Measurements from ENCODE around the gene PCDHA3. TPM values are rescaled to one million over a fixed set of nuclear protein-coding genes. Genes with fewer than 3 reads are reported as not detected.
A peak's percentile ranks its signal among the peaks of the same experiment; 100 is the strongest.

The PCDHA3 gene
- total RNA-seq (not detected), polyA plus RNA-seq (not detected), total RNA-seq (not detected)

- H3K9me3 ChIP-seq (ENCODE audit: control insufficient read depth in 2 of 3, low read length in 3 of 3) = peaks cover 0 to 43% (median 4%) of the 10 kb centered on the region in 3 experiments
- H3K4me3 ChIP-seq (ENCODE audit: low read length) = no peak within 1 kb of the TSS
- no peaks in the 10 kb centered on the region for H3K36me3 ChIP-seq (ENCODE audit: control insufficient read depth in 2 of 3, insufficient read depth in 3 of 3, low read length in 3 of 3)
- H3K27ac ChIP-seq (ENCODE audit: low read depth, low read length) = no peak within 1 kb of the TSS
- DNase-seq = no peak
- no peaks in the 10 kb centered on the region for H3K27me3 ChIP-seq (ENCODE audit: control insufficient read depth in 2 of 2, insufficient read depth in 2 of 2, low read length in 2 of 2)
- H3K36me3 Mint-ChIP-seq = peaks cover 0 to 25% (median 7%) of the 10 kb centered on the region in 5 donors
- ChIA-PET CTCF (no interaction called here), POLR2A (no interaction called here)
- intact Hi-C loops (cut with micrococcal nuclease) = loop anchor here in 1 of 2 donors (5.0 kb wide), 1 partner anchor 51 kb away; no protein-coding TSS in a partner anchor
- no peak within 1 kb of the TSS for H3K27ac Mint-ChIP-seq
- ATAC-seq = no peak
- no peaks in the 10 kb centered on the region for H3K4me1 Mint-ChIP-seq
- H3K4me3 Mint-ChIP-seq = no peak within 1 kb of the TSS
- no peaks in the 10 kb centered on the region for H3K4me1 ChIP-seq (ENCODE audit: control insufficient read depth in 2 of 2, insufficient read depth in 2 of 2, low read length in 2 of 2)
- peaks cover 0 to 53% (median 44%) of the 10 kb centered on the region in 5 donors for H3K27me3 Mint-ChIP-seq
- peaks cover 8 to 87% (median 43%) of the 10 kb centered on the region in 11 donors for H3K9me3 Mint-ChIP-seq
These were observed at the start of gene PCDHA3 for GRCh38 chr5:140800816-140801493. PCDHA3 (plus strand) TSS chr5:140801057.

DNA sequence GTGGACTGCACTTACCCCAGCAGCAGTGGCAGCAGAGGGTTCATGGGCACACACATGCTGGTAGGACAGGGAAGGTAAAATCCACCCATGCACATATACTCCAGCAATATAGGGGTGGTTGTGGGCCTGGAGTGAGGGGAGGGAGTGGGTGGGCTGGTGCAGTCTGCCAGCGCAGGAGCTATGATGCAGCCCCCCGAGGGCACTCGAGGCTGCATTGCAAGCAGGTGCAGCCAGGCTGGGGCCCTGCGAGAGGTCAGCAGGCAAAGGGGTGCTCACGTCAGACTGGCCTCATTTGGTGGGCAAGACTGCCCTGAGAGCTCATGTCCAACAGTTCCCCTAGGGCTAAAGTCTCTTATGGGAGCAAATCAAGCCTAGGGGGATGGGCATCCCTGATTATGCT is 47.3 kb upstream of the PCDHA3 start:
- Histone ChIP-seq H3K4me1 (ENCODE audit: control insufficient read depth in 2 of 2, insufficient read depth in 2 of 2, low read length in 2 of 2) (no peaks in the 10 kb centered on the region), H3K36me3 (ENCODE audit: control insufficient read depth in 2 of 3, insufficient read depth in 3 of 3, low read length in 3 of 3) (no peaks in the 10 kb centered on the region), H3K9me3 (ENCODE audit: control insufficient read depth in 2 of 3, low read length in 3 of 3) (peaks cover 0 to 59% (median 8%) of the 10 kb centered on the region in 3 experiments), H3K27me3 (ENCODE audit: control insufficient read depth in 2 of 2, insufficient read depth in 2 of 2, low read length in 2 of 2) (no peaks in the 10 kb centered on the region), H3K27ac (ENCODE audit: low read depth, low read length) (no peak overlapping the region), H3K4me3 (ENCODE audit: low read length) (no peak overlapping the region)
- ChIA-PET POLR2A (no interaction called here), CTCF (no interaction called here)
- Mint-ChIP-seq H3K27ac (no peak overlapping the region), H3K36me3 (peaks cover 0 to 54% (median 23%) of the 10 kb centered on the region in 5 donors), H3K9me3 (peaks cover 35 to 100% (median 79%) of the 10 kb centered on the region in 11 donors), H3K27me3 (peaks cover 0 to 44% (median 17%) of the 10 kb centered on the region in 5 donors), H3K4me3 (no peak overlapping the region), H3K4me1 (peaks cover 0 to 2% (median 0%) of the 10 kb centered on the region in 7 donors)
- ATAC-seq (no peak), DNase-seq (no peak)
- intact Hi-C loops (cut with micrococcal nuclease) = no loop called here

DNA sequence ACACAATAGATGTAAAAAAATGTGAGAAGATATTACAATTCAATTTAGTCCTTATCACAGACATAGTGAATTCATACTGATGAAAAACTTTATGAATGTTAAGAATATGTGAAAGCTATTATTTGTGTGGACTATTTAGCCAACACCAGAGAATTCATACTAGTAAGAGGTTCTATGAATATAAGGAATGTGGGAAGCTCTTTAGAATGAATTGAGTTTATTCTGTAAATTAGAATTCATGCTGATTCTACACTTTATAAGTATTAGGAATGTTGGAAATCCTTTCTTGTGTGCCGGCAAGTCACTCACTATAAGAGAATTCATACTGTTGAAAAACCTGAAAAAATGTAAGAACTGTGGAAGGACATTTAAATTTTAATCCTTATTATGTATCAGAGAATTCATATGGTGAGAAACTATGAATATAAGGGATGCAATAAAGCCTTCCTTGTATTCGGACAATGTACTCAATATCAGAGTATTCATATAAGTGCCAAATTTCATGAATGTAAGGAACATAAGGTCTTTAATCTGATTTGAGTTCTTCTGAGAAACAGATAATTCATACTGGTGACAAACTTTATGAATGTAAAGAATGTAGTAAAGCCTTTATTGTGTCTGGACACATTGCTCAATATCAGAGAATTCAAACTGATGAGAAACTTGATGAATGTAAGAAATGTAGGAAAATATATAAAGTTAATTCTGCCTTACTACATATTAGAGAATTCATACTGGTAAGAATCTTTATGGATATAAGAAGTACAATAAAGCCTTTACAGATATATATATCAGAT is 36.5 kb upstream of the PCDHA3 start:
- Histone ChIP-seq H3K36me3 (ENCODE audit: control insufficient read depth in 2 of 3, insufficient read depth in 3 of 3, low read length in 3 of 3) (no peaks in the 10 kb centered on the region), H3K4me1 (ENCODE audit: control insufficient read depth in 2 of 2, insufficient read depth in 2 of 2, low read length in 2 of 2) (no peaks in the 10 kb centered on the region), H3K9me3 (ENCODE audit: control insufficient read depth in 2 of 3, low read length in 3 of 3) (peaks cover 15 to 77% (median 36%) of the 10 kb centered on the region in 3 experiments), H3K27me3 (ENCODE audit: control insufficient read depth in 2 of 2, insufficient read depth in 2 of 2, low read length in 2 of 2) (no peaks in the 10 kb centered on the region), H3K27ac (ENCODE audit: low read depth, low read length) (no peak overlapping the region), H3K4me3 (ENCODE audit: low read length) (no peak overlapping the region)
- H3K36me3 Mint-ChIP-seq = peaks cover 0 to 22% (median 13%) of the 10 kb centered on the region in 5 donors
- ATAC-seq (no peak), DNase-seq (no peak)
- intact Hi-C loops (cut with micrococcal nuclease) = no loop called here
- H3K9me3 Mint-ChIP-seq = peaks cover 4 to 93% (median 68%) of the 10 kb centered on the region in 11 donors
- H3K27me3 Mint-ChIP-seq = peaks cover 0 to 8% (median 0%) of the 10 kb centered on the region in 5 donors
- POLR2A ChIA-PET = no interaction called here
- CTCF ChIA-PET = no interaction called here
- no peak overlapping the region for H3K4me3 Mint-ChIP-seq
- no peaks in the 10 kb centered on the region for H3K4me1 Mint-ChIP-seq
- no peak overlapping the region for H3K27ac Mint-ChIP-seq

GRCh38 chr5:140767444-140767843 is 33.4 kb upstream of the PCDHA3 start:
- peaks cover 9 to 96% (median 65%) of the 10 kb centered on the region in 11 donors for H3K9me3 Mint-ChIP-seq
- peaks cover 15 to 74% (median 36%) of the 10 kb centered on the region in 3 experiments for H3K9me3 ChIP-seq (ENCODE audit: control insufficient read depth in 2 of 3, low read length in 3 of 3)

DNA sequence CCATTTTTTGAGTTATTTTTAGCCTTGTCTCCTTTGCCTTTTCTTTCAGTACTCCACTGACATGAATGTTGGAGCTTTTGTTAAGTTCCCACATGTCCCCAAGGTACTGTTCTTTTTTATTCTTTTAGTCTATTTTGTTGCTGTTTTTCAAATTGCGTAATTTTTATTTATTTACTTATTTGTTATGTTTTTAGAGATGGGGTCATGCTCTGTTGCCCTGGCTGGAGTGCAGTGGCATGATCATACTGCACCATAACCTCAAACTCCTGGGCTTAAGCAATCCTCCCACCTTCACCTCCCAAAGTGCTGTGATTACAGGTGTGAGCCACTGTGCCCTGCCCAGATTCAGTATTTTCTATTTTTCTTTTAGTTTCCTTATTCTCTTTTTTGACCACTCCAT is 20.3 kb upstream of the PCDHA3 start:
- peaks cover 0 to 47% (median 29%) of the 10 kb centered on the region in 5 donors for H3K27me3 Mint-ChIP-seq
- H3K9me3 Mint-ChIP-seq = peaks cover 19 to 100% (median 73%) of the 10 kb centered on the region in 11 donors
- POLR2A ChIA-PET = no interaction called here
- DNase-seq (no peak), ATAC-seq (no peak)
- intact Hi-C loops (cut with micrococcal nuclease) = no loop called here
- peaks cover 0 to 74% (median 0%) of the 10 kb centered on the region in 3 experiments for H3K9me3 ChIP-seq (ENCODE audit: control insufficient read depth in 2 of 3, low read length in 3 of 3)
- H3K36me3 Mint-ChIP-seq = peaks cover 0 to 44% (median 16%) of the 10 kb centered on the region in 5 donors
- H3K27ac Mint-ChIP-seq = no peak overlapping the region
- no peak overlapping the region for H3K4me3 Mint-ChIP-seq
- H3K4me3 ChIP-seq (ENCODE audit: low read length) = no peak overlapping the region
- H3K4me1 ChIP-seq (ENCODE audit: control insufficient read depth in 2 of 2, insufficient read depth in 2 of 2, low read length in 2 of 2) = no peaks in the 10 kb centered on the region
- no peak overlapping the region for H3K27ac ChIP-seq (ENCODE audit: low read depth, low read length)
- H3K27me3 ChIP-seq (ENCODE audit: control insufficient read depth in 2 of 2, insufficient read depth in 2 of 2, low read length in 2 of 2) = no peaks in the 10 kb centered on the region
- CTCF ChIA-PET = no interaction called here
- no peaks in the 10 kb centered on the region for H3K4me1 Mint-ChIP-seq
- no peaks in the 10 kb centered on the region for H3K36me3 ChIP-seq (ENCODE audit: control insufficient read depth in 2 of 3, insufficient read depth in 3 of 3, low read length in 3 of 3)

More at GRCh38 chr5:140767444-140767843, 33.4 kb upstream of the PCDHA3 start:
- Mint-ChIP-seq H3K36me3 (peaks cover 0 to 34% (median 11%) of the 10 kb centered on the region in 5 donors), H3K27ac (no peak overlapping the region), H3K27me3 (no peaks in the 10 kb centered on the region), H3K4me1 (no peaks in the 10 kb centered on the region), H3K4me3 (no peak overlapping the region)
- ATAC-seq (no peak), DNase-seq (no peak)
- POLR2A ChIA-PET = no interaction called here
- Histone ChIP-seq H3K4me3 (ENCODE audit: low read length) (no peak overlapping the region), H3K27ac (ENCODE audit: low read depth, low read length) (no peak overlapping the region), H3K27me3 (ENCODE audit: control insufficient read depth in 2 of 2, insufficient read depth in 2 of 2, low read length in 2 of 2) (no peaks in the 10 kb centered on the region), H3K36me3 (ENCODE audit: control insufficient read depth in 2 of 3, insufficient read depth in 3 of 3, low read length in 3 of 3) (no peaks in the 10 kb centered on the region), H3K4me1 (ENCODE audit: control insufficient read depth in 2 of 2, insufficient read depth in 2 of 2, low read length in 2 of 2) (no peaks in the 10 kb centered on the region)
- intact Hi-C loops (cut with micrococcal nuclease) = no loop called here
- CTCF ChIA-PET = no interaction called here

DNA sequence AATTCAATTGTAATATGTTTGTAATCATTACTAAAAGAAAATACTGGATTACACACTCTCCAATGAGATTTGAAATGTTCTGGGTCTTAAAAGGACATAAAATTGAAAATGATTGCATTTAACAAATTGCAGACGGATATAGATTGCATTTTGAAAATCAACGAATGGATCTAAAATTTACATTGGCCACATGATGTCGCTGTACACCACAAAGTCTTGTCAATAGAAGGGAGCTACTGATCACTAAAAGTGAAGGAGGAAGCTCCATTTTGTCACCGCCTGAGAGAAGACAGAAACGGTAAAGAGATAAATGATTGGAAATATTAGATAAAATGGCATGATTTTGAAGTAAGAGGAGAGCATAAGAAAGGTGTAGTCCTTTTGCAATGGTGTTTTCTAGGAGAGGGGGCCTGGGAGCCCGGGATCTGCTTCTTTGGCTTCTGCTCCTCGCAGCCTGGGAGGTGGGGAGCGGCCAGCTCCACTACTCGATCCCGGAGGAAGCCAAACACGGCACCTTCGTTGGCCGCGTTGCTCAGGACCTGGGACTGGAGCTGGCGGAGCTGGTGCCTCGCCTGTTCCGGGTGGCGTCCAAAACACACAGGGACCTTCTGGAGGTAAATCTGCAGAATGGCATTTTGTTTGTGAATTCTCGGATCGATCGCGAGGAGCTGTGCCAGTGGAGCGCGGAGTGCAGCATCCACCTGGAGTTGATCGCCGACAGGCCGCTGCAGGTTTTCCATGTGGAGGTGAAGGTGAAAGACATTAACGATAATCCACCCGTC is 14.8 kb upstream of the PCDHA3 start, which contains the start of gene PCDHA1:
Gene PCDHA1, plus strand, starts transcription at position 236 of the 782 bp plus-strand sequence.
- no peak for DNase-seq
- H3K27me3 Mint-ChIP-seq = peaks cover 3 to 71% (median 42%) of the 10 kb centered on the region in 5 donors
- no peak within 1 kb of the TSS for H3K27ac ChIP-seq (ENCODE audit: low read depth, low read length)
- H3K36me3 ChIP-seq (ENCODE audit: control insufficient read depth in 2 of 3, insufficient read depth in 3 of 3, low read length in 3 of 3) = no peaks in the 10 kb centered on the region
- ATAC-seq = no peak
- ChIA-PET CTCF (no interaction called here), POLR2A (no interaction called here)
- H3K4me3 Mint-ChIP-seq = peak within 1 kb of the TSS in 2 of 10 donors; percentile 16 to 45
- H3K27ac Mint-ChIP-seq = peak within 1 kb of the TSS in 1 of 9 donors; percentile 23
- H3K4me1 Mint-ChIP-seq = no peaks in the 10 kb centered on the region
- intact Hi-C loops (cut with micrococcal nuclease) = no loop called here
- no peak within 1 kb of the TSS for H3K4me3 ChIP-seq (ENCODE audit: low read length)
- peaks cover 6 to 97% (median 57%) of the 10 kb centered on the region in 11 donors for H3K9me3 Mint-ChIP-seq
- peaks cover 0 to 5% of the 10 kb centered on the region in 2 donors for H3K27me3 ChIP-seq (ENCODE audit: control insufficient read depth in 2 of 2, insufficient read depth in 2 of 2, low read length in 2 of 2)
- peaks cover 0 to 68% (median 4%) of the 10 kb centered on the region in 3 experiments for H3K9me3 ChIP-seq (ENCODE audit: control insufficient read depth in 2 of 3, low read length in 3 of 3)
- no peaks in the 10 kb centered on the region for H3K4me1 ChIP-seq (ENCODE audit: control insufficient read depth in 2 of 2, insufficient read depth in 2 of 2, low read length in 2 of 2)
- H3K36me3 Mint-ChIP-seq = peaks cover 4 to 32% (median 14%) of the 10 kb centered on the region in 5 donors
